GM10248 (cell line): Measurements from ENCODE around the gene UMOD.

ENCODE experiments used
- CTCF ChIA-PET: fragments of 300-600 bp; sonication (Branson Sonifier 250); formaldehyde crosslinking; extraction: SDS; loops from one replicate; lab custom pipeline; 2021; ENCODE audit warnings: antibody characterized with exemption; lab: Yijun Ruan, JAX
- POLR2A ChIA-PET: fragments of 350-650 bp; sonication (Branson Sonifier 250); formaldehyde crosslinking; extraction: SDS; loops from one replicate; lab custom pipeline; 2020; ENCODE audit warnings: antibody characterized with exemption; lab: Yijun Ruan, JAX
- DNase-seq: peaks from one replicate; pipeline ENCODE4 v3.0.0; 2012; ENCODE audit errors: extremely low spot score
- CTCF ChIP-seq: IDR thresholded peaks from 2 replicates; pipeline ENCODE4 v1.5.1; 2012; ENCODE audit warnings: mild to moderate bottlenecking, low read depth; ENCODE audit errors: extremely low read depth, missing control alignments, control extremely low read depth

The UMOD gene

GRCh38 chr16:20329392-20330138 lies 22.9 kb downstream of the UMOD start:
- CTCF ChIA-PET, result no interaction called here
- POLR2A ChIA-PET, result no interaction called here
- TF ChIP-seq CTCF, result no peak
- no peak for DNase-seq

GRCh38 chr16:20327444-20328041 lies 25.0 kb downstream of the UMOD start, which contains the start of gene GP2:
TSS of gene GP2 (minus strand) at chr16:20327513. CDS start at chr16:20326431, 1,082 bp downstream.
- ChIA-PET CTCF (no interaction called here), POLR2A (no interaction called here)
- TF ChIP-seq CTCF, result no peak
- no peak for DNase-seq

GRCh38 chr16:20326321-20326720 lies 26.2 kb downstream of the UMOD start:
- no peak for DNase-seq
- POLR2A ChIA-PET, result no interaction called here
- CTCF ChIA-PET, result interaction anchor here (1.3 kb wide), 1 partner anchor 26 kb away, joined by 3 read pairs; no protein-coding TSS in a partner anchor
- no peak for TF ChIP-seq CTCF

GRCh38 chr16:20325005-20325404 lies 27.5 kb downstream of the UMOD start:
- TF ChIP-seq CTCF, result no peak
- POLR2A ChIA-PET, result no interaction called here
- CTCF ChIA-PET, result interaction anchor here (1.3 kb wide), 1 partner anchor 25 kb away, joined by 3 read pairs; no protein-coding TSS in a partner anchor

GRCh38 chr16:20323591-20324117 lies 28.9 kb downstream of the UMOD start:
- ChIA-PET POLR2A (no interaction called here), CTCF (interaction anchor here (1.3 kb wide), 2 partner anchors 16 to 24 kb away, joined by 3 to 4 read pairs; no protein-coding TSS in a partner anchor)
- no peak for TF ChIP-seq CTCF
- no peak for DNase-seq

More at GRCh38 chr16:20325005-20325404, 27.5 kb downstream of the UMOD start:
- DNase-seq, result no peak

GRCh38 chr16:20322696-20323095 lies 29.8 kb downstream of the UMOD start:
- ChIA-PET CTCF (interaction anchor here (1.3 kb wide), 1 partner anchor 23 kb away, joined by 4 read pairs; no protein-coding TSS in a partner anchor), POLR2A (no interaction called here)
- TF ChIP-seq CTCF, result no peak
- DNase-seq, result no peak
